Calu3 (cell line): ENCODE results near the gene RIIAD1. TPM values are rescaled to one million over a fixed set of nuclear protein-coding genes. Genes with fewer than 3 reads are reported as not detected.

ENCODE experiments used
- BruUV-seq: library from RNA; stranded (reverse); fragments of 400-500 nt; replicated peaks from 2 replicates; lab custom pipeline; 2021; lab: Mats Ljungman, UMichigan
- CTCF ChIA-PET: fragments of 300-600 bp; sonication (Branson Sonifier 250); formaldehyde crosslinking; loops from one replicate; lab custom pipeline; 2022; ENCODE audit warnings: antibody characterized with exemption; lab: Charles Lee
- DNase-seq: peaks from one replicate; pipeline ENCODE4 v3.0.0; 2022
- H3K27ac Mint-ChIP-seq: one replicate; pipeline ENCODE4 v1.8.0; 2022; ENCODE audit warnings: mixed read lengths; ENCODE audit not compliant: unreplicated experiment
- H3K27me3 Mint-ChIP-seq: one replicate; pipeline ENCODE4 v1.8.0; 2022; ENCODE audit warnings: mixed read lengths; ENCODE audit not compliant: unreplicated experiment
- H3K36me3 Mint-ChIP-seq: one replicate; pipeline ENCODE4 v1.8.0; 2022; ENCODE audit warnings: mild to moderate bottlenecking, moderate library complexity, mixed read lengths; ENCODE audit not compliant: insufficient read depth, unreplicated experiment
- H3K4me1 Mint-ChIP-seq: one replicate; pipeline ENCODE4 v1.8.0; 2022; ENCODE audit warnings: mild to moderate bottlenecking, low read depth, mixed read lengths; ENCODE audit not compliant: unreplicated experiment
- H3K4me3 Mint-ChIP-seq: one replicate; pipeline ENCODE4 v1.8.0; 2022; ENCODE audit warnings: mild to moderate bottlenecking, low read depth, moderate library complexity, mixed read lengths; ENCODE audit not compliant: unreplicated experiment
- H3K9me3 Mint-ChIP-seq: one replicate; pipeline ENCODE4 v1.8.0; 2022; ENCODE audit warnings: low read depth, mixed read lengths; ENCODE audit not compliant: unreplicated experiment
- intact Hi-C: fragments of 100-400 bp; cut with micrococcal nuclease; formaldehyde crosslinking; loops from one replicate; pipeline ENCODE4 v1.10.0; 2022; ENCODE audit not compliant: unreplicated experiment
- total RNA-seq: library from RNA; stranded (reverse); gene quantifications from 2 replicates; pipeline ENCODE4 v1.2.3, GENCODE V29; 2022
- TF ChIP-seq, protein P1 (sequence below): fragments of 200-600 bp; IDR thresholded peaks from one replicate; pipeline ENCODE4 v1.8.0; 2022; ENCODE audit warnings: antibody characterized with exemption; ENCODE audit not compliant: unreplicated experiment

Gene RIIAD1
- total RNA-seq, 1 experiment from 2014 or later, result not detected

DNA sequence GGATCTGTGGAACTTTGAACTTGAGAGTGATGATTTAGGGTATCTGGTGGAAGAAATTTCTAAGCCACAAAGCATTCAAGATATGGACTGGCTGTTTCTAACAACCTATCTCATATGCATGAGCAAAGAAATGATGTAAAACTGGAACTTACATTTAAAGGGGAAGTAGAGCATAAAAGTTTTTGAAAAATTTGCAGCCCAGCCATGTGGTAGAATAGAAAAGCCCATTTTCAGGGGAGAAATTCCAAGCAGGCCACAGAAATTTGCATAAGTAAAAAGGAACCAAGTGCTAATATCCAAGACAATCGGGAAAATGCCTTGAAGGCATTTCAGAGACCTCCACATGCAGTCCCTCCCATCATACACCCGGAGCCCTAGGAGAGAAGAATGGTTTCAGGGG lies 15.7 kb downstream of the RIIAD1 start:
- TF ChIP-seq, protein P1, sequence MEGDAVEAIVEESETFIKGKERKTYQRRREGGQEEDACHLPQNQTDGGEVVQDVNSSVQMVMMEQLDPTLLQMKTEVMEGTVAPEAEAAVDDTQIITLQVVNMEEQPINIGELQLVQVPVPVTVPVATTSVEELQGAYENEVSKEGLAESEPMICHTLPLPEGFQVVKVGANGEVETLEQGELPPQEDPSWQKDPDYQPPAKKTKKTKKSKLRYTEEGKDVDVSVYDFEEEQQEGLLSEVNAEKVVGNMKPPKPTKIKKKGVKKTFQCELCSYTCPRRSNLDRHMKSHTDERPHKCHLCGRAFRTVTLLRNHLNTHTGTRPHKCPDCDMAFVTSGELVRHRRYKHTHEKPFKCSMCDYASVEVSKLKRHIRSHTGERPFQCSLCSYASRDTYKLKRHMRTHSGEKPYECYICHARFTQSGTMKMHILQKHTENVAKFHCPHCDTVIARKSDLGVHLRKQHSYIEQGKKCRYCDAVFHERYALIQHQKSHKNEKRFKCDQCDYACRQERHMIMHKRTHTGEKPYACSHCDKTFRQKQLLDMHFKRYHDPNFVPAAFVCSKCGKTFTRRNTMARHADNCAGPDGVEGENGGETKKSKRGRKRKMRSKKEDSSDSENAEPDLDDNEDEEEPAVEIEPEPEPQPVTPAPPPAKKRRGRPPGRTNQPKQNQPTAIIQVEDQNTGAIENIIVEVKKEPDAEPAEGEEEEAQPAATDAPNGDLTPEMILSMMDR, result no peak
- Mint-ChIP-seq H3K4me1 (peaks cover 30% of the 10 kb centered on the region), H3K27ac (no peak overlapping the region), H3K36me3 (peaks cover 3% of the 10 kb centered on the region), H3K9me3 (peaks cover 6% of the 10 kb centered on the region), H3K4me3 (no peak overlapping the region), H3K27me3 (no peaks in the 10 kb centered on the region)
- intact Hi-C loops, result loop anchor here (5.0 kb wide), 2 partner anchors 195 to 295 kb away; partner anchors contain the start of gene TUFT1
- BruUV-seq, result no TSS peak
- CTCF ChIA-PET, result no interaction called here
- DNase-seq, result no peak

DNA sequence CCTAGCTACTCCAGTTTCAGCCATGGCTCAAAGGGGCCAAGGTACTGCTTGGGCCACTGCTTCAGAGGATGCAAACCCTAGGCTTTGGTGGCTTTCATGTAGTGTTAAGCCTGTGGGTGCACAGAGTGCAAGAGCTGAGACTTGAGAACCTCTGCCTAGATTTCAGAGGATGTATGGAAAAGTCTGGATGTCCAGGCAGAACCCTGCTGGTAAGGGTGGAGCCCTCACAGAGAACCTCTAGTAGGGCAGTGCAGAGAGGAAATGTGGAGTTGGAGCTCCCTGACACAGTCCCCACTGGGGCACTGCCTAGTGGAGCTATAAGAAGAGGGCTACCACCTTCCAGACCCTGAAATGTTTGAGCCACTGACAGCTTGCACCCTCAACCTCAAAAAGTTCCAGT lies 16.2 kb downstream of the RIIAD1 start:
- intact Hi-C loops, result loop anchor here (5.0 kb wide), 2 partner anchors 195 to 295 kb away; partner anchors contain the start of gene TUFT1
- H3K27me3 Mint-ChIP-seq, result no peaks in the 10 kb centered on the region
- no peak overlapping the region for H3K27ac Mint-ChIP-seq
- peaks cover 2% of the 10 kb centered on the region for H3K36me3 Mint-ChIP-seq
- DNase-seq, result no peak
- H3K9me3 Mint-ChIP-seq, result peaks cover 6% of the 10 kb centered on the region
- peaks cover 25% of the 10 kb centered on the region for H3K4me1 Mint-ChIP-seq
- no peak overlapping the region for H3K4me3 Mint-ChIP-seq
- CTCF ChIA-PET, result no interaction called here
- TF ChIP-seq, protein P1, result no peak
- BruUV-seq, result no TSS peak

DNA sequence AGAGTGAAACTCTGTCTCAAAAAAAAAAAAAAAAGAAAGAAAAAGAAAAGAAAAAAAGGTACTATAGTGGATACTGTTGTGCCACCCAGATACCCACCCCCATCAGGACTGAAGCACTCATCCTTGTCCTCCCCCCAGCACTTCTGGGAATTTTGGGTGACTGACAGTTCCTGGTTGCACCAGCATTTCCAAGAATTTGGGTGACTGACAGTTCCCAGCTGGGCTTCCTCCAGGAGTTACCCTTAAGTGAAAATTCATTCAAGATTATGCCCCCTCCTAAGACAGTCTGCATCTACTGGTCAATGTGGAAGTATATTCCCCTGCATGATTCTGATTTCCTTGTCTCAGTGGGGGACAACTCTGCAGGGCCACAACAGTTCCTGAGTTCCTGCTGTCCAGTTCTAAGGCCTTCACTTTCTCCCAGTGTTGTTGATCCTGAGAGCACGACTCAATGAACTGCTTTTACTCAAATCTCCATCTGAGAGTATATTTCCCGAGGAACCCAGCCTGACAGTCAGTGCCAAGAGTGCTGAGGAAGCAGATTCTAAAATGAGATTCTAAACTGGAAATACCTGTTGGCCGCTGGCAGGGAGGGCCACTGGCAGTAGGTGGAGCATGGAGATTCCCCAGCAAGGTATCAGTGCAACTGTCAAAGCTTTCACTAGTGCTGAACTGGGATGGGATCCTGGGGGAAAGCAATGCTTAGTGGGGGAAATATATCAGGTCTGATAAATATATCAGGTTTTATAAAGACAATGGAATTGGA lies 18.5 kb downstream of the RIIAD1 start:
- CTCF ChIA-PET, result interaction anchor here (0.7 kb wide), 1 partner anchor 153 kb away, joined by 4 read pairs; no protein-coding TSS in a partner anchor
- TF ChIP-seq, protein P1, result no peak
- H3K4me3 Mint-ChIP-seq, result no peak overlapping the region
- intact Hi-C loops, result loop anchor here (2.0 to 5.0 kb wide), 3 partner anchors 97 to 297 kb away; partner anchors contain the start of gene TUFT1
- peaks cover 17% of the 10 kb centered on the region for H3K4me1 Mint-ChIP-seq
- peak; percentile 75 for DNase-seq
- no peak overlapping the region for H3K27ac Mint-ChIP-seq
- no TSS peak for BruUV-seq
- H3K27me3 Mint-ChIP-seq, result no peaks in the 10 kb centered on the region
- no peaks in the 10 kb centered on the region for H3K36me3 Mint-ChIP-seq
- H3K9me3 Mint-ChIP-seq, result peaks cover 6% of the 10 kb centered on the region

DNA sequence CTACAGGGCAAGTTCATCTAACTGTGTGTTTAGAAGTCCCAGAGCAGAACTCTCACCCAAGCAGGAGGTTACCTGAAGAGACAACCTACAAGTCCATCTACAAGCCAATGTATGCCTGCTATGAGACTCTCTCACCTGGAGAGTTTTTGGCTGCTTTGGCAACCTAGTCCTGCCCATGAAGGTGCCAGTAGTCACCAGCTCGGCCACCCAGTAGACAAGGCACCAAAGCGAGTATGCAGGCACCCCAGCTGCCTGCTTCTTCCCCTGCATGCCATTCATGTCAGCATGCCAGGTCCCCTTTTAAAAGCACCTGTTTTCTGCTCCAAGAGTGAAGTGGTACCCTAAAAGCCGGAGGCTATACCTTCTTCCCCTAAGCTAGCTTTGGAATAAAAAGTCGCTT lies 20.2 kb downstream of the RIIAD1 start:
- intact Hi-C loops, result loop anchor here (2.0 kb wide), 1 partner anchor 95 kb away; no protein-coding TSS in a partner anchor
- Mint-ChIP-seq H3K27ac (no peak overlapping the region), H3K27me3 (no peaks in the 10 kb centered on the region), H3K4me3 (no peak overlapping the region), H3K4me1 (peaks cover 11% of the 10 kb centered on the region), H3K36me3 (no peaks in the 10 kb centered on the region), H3K9me3 (peaks cover 5% of the 10 kb centered on the region)
- no TSS peak for BruUV-seq
- no peak for DNase-seq
- CTCF ChIA-PET, result interaction anchor here (0.7 kb wide), 1 partner anchor 221 kb away, joined by 3 read pairs; no protein-coding TSS in a partner anchor
- TF ChIP-seq, protein P1, result no peak
